ENCODE measurements around the gene GABRB3.

GRCh38 chr15:26722621-26723160 is 50.2 kb downstream of the GABRB3 start:
- TF ChIP-seq, protein P1, sequence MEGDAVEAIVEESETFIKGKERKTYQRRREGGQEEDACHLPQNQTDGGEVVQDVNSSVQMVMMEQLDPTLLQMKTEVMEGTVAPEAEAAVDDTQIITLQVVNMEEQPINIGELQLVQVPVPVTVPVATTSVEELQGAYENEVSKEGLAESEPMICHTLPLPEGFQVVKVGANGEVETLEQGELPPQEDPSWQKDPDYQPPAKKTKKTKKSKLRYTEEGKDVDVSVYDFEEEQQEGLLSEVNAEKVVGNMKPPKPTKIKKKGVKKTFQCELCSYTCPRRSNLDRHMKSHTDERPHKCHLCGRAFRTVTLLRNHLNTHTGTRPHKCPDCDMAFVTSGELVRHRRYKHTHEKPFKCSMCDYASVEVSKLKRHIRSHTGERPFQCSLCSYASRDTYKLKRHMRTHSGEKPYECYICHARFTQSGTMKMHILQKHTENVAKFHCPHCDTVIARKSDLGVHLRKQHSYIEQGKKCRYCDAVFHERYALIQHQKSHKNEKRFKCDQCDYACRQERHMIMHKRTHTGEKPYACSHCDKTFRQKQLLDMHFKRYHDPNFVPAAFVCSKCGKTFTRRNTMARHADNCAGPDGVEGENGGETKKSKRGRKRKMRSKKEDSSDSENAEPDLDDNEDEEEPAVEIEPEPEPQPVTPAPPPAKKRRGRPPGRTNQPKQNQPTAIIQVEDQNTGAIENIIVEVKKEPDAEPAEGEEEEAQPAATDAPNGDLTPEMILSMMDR (IDR thresholded peaks at IDR 0.05) = no peak
- TF ChIP-seq POLR2A (IDR thresholded peaks at IDR 0.05) = no peak
